NB4 (cell line): ENCODE data around the gene MBD3L5.
"Not testable (repeated sequence)": the region's sequence is repeated elsewhere in the genome, so short reads cannot be mapped to it uniquely, and the experiment has no call there.

Source experiments
- CTCF ChIP-seq: IDR thresholded peaks from one replicate; pipeline ENCODE4 v1.5.1; 2012; ENCODE audit warnings: low read depth, low read length
- MAX ChIP-seq: IDR thresholded peaks from 2 replicates; pipeline ENCODE4 v1.6.1; 2011; ENCODE audit warnings: low read depth, low read length
- MYC ChIP-seq: IDR thresholded peaks from 2 replicates; pipeline ENCODE4 v1.6.1; 2011; ENCODE audit warnings: low read depth, low read length
- POLR2A ChIP-seq: IDR thresholded peaks from 2 replicates; pipeline ENCODE4 v1.6.1; 2011; ENCODE audit warnings: mild to moderate bottlenecking; ENCODE audit not compliant: insufficient read length; ENCODE audit errors: extremely low read depth

- not testable (repeated sequence) for TF ChIP-seq CTCF, POLR2A, MAX, MYC
Measured at GRCh38 chr19:7056371-7056770, 26.0 kb downstream of the MBD3L5 start.
